ENCODE results near the gene FGF22.
"Not testable (repeated sequence)": the region's sequence is repeated elsewhere in the genome, so short reads cannot be mapped to it uniquely, and the experiment has no call there.

The FGF22 gene

DNA sequence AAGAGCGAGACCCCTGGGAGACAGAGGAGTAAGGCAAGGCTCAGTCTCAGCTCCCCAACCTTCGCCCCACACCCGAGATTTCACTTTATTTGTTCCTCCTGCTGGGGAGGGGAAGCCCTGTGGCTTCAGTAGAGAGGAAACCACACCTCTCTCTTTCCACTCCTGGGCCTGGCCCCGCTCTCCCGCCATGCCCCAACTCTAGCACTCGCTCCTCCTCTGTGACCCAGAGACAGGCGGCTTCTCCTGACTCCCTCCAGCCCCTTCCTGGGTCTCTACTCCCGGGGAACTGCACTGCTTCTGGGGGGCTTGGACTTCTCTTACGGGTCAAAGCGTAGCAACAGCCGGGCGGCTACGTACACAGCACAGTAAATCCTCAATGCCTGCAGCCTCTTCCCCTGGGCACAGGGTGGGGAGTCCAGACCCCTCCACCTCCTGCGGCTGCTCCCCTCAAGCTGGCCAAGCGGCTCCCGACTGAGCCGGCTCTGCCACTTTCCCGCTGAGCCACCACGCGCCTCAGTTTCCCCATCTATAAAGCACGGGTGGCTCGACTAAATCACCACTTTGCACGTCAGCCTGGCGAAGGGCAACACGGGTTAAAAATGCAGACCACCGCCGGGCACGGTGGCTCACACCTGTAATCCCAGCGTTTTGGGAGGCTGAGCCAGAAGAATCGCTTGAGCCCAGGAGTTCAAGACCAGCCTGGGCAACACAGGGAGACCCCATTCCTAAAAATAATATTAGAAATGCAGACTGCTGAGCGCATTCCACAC lies 21.9 kb downstream of the FGF22 start:
- peak; percentile 53 for DNase-seq

DNA sequence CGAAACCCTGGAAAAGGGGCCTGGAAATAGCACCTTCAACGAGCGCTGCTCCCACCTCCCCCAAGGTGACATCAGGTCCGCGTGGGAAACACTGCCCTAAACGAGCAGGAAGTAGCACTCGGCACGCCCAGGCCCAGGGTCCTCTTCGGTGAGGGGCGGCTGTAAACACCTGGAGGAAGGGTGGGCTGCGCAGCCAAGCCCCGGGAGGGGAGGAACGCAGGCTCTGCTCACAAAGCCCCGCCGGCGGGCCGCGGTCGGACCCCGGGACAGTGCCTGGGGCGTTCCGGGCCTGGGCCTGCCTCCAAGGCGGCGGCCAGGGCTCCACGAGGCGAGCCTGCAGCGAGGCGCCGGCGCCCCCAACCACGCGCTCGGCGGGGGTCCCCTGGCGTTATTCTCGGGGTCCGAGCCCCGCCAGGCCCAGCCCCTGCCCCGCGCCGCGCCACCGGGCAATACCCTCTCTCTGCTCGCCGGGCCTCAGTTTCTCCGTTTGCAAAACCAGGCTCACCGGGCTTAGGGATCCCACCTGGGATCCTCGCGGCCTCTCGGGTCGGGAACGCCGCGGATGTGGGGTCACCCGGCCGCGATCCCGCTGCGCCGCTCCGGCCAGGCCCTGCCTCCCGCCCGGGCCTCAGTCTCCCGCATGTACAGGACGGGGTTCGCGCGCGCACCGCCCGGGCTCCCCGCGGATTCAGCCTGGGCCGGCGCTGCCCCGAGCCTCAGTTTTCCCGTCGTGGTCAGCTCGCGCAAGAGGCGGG lies 22.7 kb downstream of the FGF22 start:
- peak; percentile 59 for DNase-seq

DNA sequence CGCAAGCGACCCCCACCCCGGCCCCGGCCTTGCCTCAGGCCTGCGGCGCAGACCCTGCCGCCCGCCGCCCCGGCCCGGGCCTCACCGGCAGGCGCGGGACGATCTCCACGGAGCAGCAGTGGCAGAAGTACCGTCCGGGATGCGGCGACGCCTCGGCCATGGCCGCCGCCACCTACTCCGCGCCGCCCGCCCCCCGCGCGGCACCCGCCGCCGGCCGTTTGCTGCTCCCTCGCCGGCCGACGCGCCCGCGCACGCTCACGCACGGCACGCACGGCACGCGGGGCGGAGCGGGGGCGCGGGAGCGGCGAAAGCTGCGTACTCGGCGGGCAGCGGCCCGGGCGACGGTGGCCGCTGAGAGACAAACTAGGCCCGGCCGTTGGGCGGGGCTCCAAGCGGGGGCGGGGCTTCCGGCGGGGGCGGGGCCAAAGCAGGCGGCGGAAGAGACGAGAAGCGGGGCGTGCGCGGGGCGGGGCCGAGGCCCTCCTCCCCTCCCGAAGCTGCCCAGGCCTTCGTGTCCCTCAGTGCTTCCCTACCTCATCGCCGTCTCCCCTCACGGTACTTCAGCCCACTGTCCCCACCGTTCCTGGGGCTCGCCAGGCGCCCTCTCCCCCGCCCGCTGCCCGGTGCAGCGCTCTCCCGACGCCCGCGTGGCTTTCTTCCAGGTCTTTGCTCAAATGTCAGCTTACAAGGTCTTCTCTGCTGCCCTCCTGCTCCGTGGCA lies 23.4 kb downstream of the FGF22 start, which contains the start of gene RNF126:
Gene RNF126 (minus strand): TSS at position 253 of the 720 bp plus-strand sequence. CDS start 93 bp downstream, at position 160.
- peak; percentile 98 for DNase-seq

DNA sequence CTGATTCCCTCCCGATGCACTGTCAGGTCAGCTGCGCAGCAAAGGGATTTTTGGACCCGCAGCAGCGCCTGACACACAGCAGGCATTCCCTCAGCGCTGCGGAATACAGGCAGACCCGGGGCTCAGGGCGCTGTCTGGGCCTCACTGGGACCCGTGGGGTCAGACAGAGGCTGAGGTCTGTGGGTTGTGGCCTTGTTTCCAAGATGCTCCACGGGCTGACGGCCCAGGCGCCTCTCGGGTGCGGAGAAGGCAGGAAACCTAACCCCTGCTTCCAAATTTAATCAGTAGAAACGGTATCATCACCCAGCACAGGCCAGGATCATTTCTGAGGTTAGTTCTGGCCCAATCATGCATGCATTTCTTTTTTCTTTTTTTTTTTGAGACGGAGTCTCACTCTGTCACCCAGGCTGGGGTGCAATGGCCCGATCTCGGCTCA lies 24.0 kb downstream of the FGF22 start:
- no peak for DNase-seq

DNA sequence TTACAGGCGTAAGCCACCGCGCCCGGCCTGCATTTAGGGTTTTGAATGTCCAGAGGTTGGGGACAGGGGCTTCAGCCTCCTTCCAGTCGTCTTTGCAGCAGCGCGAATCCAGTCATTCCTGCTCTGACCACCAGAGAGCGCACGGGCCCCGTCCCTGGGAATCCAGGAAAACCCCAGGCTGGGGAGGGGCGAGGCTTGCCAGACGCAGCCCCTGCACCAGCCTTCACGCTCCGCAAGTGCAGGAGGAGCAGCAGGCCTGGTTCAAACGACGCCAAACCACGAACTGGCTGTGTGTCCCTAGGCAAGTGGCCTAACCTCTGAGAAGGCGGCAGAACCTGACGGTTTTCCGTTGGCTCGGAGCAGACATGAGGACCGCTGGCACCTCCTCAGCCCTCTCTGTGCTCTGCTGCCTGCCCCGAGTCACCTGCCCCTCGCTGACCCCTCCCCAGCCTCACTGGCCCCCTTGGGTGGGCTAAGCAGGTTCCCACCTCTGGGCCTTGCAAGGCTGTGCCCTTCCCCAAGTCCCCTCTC lies 25.3 kb downstream of the FGF22 start:
- peak; percentile 82 for DNase-seq

DNA sequence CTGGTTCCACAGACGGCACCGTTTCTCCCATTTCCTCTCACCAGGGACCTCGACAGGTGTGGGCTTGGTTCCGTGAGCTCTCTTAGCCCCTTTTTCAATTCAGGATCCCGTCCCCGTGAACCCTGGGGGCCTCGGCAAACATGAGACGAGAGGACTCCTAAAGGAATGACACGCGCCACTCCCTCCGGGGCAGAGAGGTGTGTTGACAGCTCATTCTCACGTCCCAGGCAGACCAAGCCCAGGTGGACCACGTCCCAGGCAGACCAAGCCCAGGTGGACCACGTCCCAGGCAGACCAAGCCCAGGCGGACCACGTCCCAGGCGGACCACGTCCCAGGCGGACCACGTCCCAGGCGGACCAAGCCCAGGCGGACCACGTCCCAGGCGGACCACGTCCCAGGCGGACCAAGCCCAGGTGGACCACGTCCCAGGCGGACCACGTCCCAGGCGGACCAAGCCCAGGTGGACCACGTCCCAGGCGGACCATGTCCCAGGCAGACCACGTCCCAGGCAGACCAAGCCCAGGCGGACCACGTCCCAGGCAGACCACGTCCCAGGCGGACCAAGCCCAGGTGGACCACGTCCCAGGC lies 27.4 kb downstream of the FGF22 start:
- not testable (repeated sequence) for DNase-seq

DNA sequence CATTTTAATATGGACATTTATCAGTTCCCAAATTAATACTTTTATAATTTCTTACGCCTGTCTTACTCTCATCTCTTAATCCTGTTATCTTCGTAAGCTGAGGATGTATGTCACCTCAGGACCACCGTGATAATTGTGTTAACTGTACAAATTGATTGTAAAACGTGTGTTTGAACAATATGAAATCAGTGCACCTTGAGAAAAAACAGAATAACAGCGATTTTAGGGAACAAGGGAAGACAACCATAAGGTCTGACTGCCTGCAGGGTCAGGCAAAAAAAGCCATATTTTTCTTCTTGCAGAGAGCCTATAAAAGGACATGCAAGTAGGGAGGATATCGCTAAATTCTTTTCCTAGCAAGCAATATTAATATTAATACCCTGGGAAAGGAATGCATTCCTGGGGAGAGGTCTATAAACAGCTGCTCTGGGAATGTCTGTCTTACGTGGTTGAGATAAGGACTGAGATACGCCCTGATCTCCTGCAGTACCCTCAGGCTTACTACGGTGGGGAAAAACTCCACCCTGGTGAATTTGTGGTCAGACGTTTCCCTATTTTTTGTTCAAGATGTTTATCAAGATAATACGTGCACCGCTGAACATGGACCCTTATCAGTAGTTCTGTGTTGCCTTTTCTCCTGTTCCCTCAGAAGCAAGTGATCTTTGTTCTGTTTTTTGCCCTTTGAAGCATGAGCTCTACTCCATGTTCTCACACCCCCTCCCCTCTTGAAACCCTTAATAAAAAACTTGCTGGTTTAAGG lies 29.2 kb downstream of the FGF22 start:
- DNase-seq, result not testable (repeated sequence)

DNA sequence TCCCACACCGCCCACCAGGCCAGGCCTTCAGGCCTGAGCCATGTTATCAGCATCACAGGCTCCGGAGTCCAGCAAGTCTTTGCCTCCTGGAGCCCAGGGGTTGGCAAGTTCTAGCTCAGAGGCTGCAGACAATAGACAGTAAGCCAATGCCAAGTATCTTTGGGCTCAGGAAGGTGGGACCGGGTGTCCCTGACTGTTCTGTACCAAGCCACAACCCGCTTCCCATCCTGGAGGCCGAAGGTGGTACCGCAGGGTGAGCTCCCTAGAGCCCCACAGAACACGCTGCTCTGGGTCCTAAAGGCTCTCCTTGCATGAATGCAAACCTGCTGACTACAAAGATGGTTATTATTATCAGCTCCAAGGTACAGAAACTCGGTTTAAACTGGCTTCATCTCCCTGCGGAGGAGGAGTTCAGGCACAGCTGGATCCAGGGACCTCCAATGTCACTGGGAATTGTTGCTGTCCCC lies 31.0 kb downstream of the FGF22 start:
- DNase-seq, result no peak

DNA sequence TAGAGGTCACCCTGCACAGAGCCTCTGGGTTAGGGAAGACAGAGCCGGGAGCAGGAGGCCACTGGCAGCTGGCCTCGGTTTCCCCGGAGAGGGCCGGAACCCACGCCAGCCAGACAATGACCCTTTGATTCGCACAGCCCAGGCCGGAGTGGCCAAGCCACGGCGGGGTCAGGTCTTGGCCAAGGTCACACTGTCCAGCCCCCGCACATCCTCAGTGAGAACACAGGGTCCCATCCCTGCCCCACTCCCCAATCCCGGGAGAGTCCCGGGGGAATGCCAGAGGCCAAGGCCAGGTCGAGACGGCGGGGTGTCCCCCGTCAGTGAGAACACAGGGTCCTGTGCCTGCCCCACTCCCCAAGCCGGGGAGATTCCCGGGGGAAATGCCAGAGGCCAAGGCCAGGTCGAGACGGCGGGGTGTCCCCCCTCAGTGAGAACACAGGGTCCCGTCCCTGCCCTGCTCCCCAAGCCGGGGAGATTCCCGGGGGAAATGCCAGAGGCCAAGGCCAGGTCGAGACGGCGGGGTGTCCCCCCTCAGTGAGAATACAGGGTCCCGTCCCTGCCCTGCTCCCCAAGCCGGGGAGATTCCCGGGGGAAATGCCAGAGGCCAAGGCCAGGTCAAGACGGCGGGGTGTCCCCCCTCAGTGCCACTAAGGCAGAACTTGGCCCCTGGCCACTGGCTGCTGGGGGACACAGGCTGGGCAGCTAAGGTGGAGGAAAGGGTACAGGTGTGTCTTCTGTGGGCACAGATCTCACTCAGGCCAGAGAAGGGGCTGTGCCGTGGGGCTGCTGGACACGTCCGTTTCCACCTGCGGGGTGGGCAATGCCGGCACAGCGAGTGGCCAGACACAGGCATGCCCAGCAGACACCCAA lies 34.8 kb downstream of the FGF22 start:
- DNase-seq, result no peak

DNA sequence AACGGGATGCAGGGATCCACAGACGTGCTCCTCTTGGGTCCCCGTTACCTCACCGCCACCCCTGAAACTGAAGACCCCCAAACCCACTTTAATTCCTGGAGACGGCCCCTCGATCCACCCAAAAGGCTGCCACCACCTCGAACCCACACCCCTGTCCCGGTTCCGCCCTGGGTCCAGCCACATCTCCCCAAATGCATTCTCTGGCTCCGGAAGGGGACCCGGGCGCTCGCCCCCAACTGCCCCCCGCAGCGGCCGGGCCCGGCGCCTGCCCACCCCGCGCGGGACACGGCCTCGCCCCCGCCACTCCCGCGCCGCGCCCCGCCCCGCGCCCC lies 36.3 kb downstream of the FGF22 start:
- no peak for DNase-seq

DNA sequence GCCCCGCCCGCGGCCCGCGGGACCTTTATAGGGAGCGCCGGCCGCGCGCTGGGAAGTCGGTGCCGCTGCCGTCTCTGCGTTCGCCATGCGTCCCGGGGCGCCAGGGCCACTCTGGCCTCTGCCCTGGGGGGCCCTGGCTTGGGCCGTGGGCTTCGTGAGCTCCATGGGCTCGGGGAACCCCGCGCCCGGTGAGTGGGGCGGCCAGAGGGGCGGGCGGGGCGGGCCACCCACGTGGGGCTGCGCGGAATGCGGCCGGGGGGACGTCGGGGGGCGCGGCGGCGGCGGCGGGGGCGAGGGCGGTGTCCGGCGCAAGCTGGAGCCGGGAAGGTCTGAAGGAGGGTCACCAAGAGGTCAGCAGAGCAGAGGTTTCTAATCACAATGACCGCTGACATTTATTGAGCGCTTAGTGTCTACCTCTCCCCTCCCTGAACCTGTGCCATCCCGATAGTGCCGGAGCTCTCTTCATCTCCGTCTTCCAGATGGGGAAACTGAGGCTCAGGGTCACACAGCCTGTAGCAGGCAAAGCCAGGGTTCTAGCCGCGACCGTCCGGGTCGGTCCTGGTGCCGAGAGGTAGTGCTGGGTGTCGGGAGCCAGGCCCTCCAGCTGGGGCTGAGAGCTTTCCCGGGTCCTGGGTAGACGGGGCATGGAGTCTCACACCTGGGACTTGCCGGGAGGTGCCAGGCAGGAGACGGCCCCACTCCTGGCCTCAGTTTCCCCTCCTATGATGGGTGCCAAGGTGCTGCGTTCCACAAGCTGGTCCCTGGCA lies 36.8 kb downstream of the FGF22 start, which contains the start of gene FSTL3:
Gene FSTL3 (plus strand): TSS at position 54 of the 767 bp plus-strand sequence. CDS start 32 bp downstream, at position 86.
- DNase-seq, result no peak

DNA sequence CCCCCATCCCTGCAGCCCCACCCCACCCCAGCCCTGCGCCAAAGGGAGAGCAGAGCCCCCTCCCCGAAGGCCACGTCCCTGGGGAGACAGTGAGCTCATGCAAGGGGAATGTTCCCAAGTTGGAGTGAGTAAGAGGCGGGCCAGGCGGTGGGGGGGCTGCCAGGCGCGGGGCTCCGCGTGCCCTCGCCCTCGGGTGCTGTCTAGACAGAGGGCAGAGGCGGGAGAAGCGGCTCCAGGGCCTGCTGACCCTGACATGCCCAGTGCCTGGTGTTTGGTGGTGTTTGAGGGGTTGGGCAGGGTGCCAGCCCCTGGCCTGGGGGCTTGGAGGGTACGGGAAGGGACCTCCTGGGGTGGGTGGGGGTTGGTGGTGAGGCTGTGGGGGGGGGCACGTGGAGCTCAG lies 37.5 kb downstream of the FGF22 start:
- no peak for DNase-seq

DNA sequence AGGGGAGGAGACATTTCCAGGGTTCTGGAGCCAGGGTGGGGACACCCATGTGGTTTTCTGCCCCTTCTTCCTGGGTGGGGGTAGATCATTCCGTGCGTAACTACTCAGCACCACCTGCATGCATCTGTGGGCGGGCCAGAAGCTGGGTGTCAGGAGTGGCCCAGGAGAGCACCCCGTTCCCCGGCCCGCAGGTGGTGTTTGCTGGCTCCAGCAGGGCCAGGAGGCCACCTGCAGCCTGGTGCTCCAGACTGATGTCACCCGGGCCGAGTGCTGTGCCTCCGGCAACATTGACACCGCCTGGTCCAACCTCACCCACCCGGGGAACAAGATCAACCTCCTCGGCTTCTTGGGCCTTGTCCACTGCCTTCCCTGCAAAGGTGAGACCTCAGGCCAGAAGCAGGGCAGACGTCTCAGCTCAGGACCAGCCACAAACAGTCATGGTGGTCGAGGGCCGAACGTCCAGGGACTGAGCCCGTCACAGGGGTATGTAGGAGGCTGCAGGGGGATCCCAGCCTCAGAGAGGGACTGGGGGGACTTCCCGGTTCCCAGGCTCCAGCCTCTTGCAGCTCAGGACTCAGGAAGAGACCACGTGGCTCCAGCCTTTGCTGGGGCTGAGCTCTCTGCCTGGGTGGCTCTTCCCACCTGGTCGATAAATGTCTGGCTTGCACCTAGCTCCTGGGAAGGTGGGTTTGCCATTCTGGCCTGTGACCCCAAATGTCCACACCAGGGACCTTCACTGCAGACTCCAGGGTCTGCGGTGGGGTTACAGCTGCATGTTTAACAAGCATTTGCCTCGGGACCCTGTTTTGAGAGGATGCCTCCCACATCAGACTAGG lies 38.1 kb downstream of the FGF22 start:
- DNase-seq, result no peak

DNA sequence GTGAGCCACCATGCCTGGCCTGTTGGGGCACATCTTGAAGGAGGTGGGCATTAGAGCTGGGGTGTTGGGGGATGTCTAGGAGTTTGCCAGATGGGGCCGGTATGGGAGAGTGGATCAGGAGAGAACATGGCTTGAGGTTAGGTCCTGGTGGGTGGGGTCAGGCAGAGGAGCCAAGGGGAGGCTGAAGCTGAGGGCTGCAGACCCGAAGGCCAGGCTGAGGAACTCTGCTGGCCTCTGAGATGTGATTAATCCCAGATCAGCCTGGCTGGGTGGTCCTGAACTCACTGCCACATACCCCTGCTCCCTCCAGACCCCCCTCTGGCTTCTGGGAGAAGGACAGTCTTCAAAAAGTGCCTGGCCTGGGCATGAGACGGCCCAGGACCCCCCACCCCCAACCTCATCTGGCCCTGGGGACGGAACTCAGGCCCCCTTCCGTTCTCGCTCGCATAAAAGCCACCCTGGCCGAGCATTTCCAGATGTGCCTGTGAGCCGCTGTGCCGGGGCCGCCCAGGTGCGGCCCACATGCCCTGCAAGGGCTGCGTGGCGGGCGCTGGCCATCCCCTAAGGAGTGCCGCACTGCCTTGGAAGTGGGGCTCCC lies 39.2 kb downstream of the FGF22 start:
- DNase-seq, result no peak

DNA sequence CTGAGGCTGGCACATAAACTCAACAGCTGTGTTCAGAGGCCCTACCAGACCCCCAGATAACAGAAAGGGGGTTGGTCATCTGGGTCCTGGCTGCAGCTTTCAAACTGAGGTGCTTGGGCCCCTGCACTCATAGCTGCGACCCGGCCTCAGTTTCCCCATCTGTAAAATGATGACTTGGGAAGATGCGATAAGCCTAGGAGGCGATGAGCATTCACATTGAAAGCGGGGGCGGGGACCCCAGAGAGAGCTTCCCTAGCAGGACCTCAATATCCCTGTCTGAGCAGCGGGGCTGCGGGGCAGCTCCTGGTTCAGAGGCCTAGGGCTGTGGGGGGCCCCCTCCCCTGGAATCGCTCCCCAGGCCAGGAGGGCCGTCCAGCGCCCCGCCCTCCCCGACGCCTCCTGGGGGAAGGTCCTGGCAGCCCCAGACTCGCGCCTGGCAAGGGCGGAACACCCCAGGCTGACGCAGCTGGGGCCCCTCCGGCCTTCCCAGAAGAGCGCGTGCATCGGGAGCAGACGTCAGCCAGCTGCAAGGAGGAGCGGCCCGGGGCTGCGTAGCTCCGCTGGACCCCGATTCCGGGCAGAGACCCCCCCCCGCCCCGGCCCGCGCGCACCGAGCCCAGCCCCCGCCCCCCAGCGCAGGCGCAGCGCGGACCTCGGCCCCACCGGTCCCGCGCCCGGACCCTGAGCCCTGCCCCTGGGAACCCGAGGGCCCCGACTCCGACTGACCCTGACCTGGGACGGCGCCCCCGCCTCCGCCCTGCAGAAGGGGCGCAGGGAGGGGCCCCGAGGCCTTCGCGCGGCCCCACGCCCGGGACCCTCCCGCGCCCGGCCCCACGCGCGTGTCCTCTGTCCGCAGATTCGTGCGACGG lies 40.0 kb downstream of the FGF22 start:
- no peak for DNase-seq

DNA sequence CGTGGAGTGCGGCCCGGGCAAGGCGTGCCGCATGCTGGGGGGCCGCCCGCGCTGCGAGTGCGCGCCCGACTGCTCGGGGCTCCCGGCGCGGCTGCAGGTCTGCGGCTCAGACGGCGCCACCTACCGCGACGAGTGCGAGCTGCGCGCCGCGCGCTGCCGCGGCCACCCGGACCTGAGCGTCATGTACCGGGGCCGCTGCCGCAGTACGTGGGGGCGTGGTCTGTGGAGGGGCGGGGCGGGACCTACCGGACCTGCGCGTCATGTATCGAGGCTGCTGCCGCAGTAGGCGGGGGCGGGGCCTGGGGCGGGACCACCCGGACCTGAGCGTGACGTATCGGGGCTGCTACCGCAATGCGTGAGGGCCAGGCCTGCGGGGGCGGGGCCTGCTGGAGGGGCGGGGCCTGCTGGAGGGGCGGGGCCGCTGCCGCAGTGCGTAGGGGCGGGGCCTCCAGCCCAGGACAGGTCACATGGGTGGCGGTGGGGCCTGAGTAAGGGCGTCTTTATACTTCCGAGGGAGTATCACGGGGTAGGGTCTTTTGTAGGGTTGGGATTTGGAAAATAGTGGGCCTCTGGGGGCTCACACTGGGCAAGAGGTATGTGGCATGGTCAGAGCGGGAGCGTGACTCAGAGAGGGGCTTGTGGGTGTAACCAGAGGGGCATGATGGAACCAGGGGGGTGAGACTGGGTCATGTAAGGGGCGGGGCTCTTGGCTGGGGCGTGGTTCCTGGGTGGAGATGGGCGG lies 40.8 kb downstream of the FGF22 start:
- DNase-seq, result peak; percentile 100
